Measurements from ENCODE around the gene CYP2A7.
"Not testable (repeated sequence)": the region's sequence is repeated elsewhere in the genome, so short reads cannot be mapped to it uniquely, and the experiment has no call there.

The CYP2A7 gene

DNA sequence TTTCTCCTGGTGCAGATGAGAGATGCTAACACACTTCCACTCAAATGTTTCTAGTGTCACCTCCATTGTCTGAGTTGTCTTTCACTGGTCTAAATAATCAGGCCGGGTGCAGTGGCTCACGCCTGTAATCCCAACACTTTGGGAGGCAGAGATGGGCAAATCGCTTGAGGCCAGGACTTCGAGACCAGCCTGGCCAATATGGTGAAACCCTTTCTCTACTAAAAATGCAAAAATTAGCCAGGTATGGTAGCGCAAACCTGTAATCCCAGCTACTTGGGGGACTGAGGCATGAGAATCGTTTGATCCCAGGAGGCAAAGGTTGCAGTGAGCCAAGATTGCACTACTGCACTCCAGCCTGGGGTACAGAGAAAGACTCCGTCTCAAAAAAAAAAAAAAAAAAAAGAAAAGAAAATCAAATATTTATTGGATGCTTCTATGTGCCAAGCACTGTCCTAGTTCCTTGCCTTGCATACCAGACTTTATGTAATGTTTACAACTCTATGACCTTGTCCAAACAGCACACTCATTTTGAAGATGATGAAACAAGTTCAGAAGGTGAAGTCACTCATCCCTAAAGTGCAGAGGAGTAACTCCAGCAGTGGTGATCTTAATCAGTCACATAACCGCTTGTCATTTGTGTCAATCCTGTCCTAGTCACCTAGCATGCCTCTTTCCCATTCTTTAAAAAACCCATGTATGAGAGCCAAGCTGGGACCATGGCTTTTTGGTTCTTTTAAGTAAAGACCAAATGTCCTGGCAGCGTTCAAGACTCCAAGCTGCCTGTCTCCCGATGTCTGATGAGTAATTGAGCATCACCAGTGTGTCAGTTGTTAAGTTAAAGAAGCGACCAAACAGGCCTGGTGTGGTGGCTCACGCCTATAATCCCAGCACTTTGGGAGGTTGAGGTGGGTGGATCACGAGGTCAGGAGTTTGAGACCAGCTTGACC lies 15.1 kb upstream of the CYP2A7 start:
- DNase-seq: not testable (repeated sequence)

GRCh38 chr19:40896418-40896796 lies 14.4 kb upstream of the CYP2A7 start:
- no peak for DNase-seq

DNA sequence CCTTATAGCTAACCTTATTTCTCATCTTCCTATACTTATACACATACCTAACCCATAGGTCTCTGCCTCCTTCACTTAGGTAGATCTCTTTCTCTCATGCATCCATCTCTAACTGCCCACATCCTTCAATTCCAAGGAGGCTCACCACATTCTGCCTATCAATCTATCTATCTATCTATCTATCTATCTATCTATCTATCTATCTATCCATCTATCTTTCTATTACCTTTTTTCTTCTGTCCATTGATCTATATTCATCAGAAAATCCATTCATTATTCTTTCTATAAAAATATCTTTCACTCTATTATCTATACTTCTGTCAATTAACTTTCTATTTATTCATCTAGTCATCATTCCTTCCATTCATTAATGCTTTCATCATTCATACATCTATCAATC lies 11.1 kb upstream of the CYP2A7 start:
- DNase-seq: no peak

DNA sequence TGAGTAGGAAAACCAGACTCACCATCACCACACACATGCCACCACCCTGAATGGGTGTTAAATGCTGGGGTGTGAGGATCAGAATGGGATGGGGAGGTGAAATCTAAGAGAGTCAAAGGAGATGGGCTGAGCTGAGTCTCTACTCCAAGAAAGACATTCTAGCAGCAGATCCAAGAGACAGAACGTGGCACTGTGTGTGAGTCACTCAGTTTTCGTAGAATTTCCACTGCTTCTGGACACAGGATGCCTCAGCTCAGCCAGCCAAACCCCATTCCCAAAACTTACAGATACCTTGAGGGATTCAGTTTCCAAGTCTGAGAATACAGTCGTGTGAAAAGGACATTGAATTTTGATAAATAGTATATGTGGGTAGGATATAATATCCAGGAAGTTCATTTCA lies 7.3 kb upstream of the CYP2A7 start:
- DNase-seq: no peak

DNA sequence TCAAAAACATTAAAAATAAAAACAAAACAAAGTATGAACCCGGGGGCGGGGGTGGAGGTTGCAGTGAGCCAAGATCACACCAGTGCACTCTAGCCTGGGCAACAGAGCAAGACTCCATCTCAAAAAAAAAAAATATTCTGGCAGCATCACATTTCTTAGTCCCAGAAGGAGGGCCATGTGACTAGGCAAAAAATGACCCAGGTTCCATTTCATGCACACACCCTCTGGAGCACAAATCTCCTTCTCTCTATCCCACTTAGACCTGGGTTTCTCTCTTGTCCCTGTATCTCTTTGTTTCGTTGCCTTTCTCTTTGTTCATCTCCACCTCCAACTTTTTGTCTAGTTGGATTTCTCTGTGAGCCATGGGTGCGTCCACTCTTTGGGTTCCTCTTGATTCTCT lies 6.2 kb upstream of the CYP2A7 start:
- DNase-seq: no peak

GRCh38 chr19:40884187-40884931 lies 2.3 kb upstream of the CYP2A7 start:
- DNase-seq: not testable (repeated sequence)

GRCh38 chr19:40879349-40879748 lies 2.7 kb downstream of the CYP2A7 start:
- not testable (repeated sequence) for DNase-seq

GRCh38 chr19:40875526-40875951 lies 6.5 kb downstream of the CYP2A7 start:
- DNase-seq: not testable (repeated sequence)

DNA sequence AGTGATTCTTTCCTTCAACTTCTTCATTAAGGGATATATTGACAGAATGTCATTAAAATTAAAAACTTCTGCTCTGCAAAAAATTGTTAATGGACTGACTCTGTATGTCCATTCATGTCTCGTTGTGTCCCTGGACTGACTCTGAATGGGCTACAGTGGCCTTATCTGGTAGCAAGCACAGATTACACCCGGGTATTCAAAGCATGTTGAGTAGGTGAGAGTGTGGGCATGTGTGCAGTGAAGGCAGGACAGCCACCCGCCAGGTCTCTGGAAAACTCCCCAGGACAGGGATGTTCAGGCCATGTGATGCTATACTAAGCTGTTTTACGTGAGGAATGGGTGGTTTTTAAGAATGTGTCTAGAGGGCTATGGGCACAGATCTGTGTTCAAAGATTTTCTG lies 7.2 kb downstream of the CYP2A7 start:
- not testable (repeated sequence) for DNase-seq

DNA sequence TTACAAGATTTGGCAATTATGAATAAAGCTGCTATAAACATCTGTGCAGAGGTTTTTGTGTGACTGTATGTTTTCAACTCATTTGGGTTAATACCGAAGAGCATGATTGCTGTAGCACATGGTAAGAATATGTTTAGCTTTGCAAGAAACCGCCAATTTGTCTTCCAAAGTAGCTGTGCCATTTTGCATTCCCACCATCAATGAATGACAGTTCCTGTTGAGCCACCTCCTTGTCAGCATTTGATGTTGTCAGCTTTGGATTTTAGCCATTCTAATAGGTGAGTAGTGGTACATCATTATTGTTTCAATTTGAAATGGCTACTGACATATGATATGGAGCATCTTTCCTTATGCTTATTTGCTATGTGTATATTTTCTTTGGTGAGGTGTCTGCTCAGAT lies 8.2 kb downstream of the CYP2A7 start:
- DNase-seq: not testable (repeated sequence)

GRCh38 chr19:40872209-40872608 lies 9.8 kb downstream of the CYP2A7 start:
- DNase-seq: no peak

DNA sequence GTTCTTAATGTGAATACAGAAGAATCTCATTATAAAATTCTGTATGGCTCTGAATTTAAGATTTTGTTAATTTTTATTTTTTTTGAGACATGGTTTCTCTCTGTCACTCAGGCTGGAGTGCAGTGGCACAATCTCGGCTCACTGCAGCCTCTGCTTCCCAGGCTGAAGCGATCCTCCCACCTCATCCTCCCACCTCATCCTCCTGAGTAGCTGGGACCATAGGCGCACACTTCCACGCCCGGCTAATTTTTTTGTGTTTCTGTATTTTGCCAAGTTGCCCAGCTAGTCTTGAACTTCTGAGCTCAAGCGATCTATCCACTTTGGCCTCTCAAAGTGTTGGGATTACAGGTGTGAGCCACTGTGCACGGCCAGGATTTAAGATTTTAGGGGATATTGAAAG lies 14.3 kb downstream of the CYP2A7 start:
- DNase-seq: no peak

DNA sequence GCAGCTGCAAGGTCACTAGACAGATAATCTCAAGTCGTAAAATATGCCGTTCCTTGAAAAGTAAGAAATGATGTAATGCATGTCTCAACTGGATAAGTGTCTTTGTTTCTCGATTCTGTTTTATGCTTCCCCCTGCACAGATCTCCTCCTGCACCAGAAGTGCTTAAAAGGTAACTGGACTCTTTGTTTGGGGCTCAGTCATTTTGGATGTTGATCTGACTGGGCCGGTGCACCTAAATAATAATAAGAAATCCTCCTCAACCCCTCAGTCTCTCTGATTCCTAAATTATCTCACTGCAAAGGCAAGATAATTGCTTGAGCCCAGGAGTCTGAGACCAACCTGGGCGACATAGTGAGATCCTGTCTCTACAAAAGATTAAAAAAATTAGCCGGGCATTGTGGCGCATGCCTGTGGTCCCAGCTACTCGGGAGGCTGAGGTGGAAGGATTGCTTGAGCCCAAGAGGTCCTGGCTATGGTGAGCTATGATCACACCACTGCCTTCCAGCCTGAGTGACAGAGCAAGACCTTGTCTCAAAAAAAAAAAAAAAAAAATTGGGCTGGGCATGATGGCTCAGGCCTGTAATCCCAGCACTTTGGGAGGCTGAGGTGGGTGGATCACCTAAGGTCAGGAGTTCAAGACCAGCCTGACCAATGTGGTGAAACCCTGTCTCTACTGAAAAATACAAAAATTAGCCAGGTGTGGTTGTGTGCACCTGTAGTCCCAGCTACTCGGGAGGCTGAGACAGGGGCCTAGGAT lies 17.1 kb downstream of the CYP2A7 start:
- not testable (repeated sequence) for DNase-seq

DNA sequence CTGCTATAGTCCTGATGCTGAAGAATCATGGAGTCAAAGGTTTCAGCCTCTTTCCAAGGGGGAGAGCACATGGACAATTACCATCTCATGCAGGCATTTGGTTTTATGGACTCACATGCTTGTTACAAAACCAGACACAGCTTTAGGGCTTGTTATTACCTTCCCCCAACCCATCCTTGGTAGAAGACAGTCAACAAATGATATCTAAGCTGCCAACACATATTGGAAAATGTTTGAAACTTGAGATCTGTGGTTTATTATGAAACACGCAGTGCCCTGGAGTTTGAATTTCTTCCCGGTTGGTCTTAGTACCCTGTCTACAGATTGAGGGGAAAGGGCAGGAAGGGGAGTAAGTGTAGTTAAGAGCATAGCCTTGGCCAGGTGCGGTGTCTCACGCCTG lies 19.2 kb downstream of the CYP2A7 start:
- no peak for DNase-seq

DNA sequence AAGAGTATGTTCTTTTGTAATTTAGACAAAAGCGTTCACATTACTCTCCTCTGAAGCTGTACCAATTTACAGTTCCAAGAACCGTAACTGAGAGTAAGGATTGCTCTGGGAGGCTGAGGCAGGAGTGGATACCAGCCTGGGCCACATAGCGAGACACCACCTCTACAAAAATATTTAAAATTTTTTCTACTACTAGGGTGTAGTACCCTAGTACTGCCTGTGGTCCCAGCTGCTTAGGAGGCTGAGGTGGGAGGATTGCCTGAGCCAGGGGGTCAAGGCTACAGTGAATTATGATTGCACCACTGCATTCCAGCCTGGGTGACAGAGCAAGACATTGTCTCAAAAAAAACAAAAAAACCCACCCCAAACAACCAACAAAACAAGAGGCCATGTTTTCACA lies 19.7 kb downstream of the CYP2A7 start:
- DNase-seq: no peak

DNA sequence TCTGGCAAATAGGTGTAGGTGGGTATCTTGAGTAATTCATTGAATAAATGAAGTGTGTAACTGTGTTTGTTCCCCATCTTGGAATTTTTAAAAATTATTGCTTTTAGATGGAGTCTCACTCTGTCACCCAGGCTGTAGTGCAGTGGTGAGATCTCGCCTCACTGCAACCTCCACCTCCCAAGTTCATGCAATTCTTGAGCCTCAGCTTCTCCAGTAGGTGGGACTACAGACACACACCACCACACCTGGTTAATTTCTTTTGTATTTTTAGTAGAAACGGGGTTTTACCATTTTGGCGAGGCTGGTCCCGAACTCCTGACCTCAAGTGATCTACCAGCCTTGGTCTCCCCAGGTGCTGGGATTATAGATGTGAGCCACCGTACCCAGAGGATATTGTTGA lies 23.9 kb downstream of the CYP2A7 start:
- DNase-seq: no peak

DNA sequence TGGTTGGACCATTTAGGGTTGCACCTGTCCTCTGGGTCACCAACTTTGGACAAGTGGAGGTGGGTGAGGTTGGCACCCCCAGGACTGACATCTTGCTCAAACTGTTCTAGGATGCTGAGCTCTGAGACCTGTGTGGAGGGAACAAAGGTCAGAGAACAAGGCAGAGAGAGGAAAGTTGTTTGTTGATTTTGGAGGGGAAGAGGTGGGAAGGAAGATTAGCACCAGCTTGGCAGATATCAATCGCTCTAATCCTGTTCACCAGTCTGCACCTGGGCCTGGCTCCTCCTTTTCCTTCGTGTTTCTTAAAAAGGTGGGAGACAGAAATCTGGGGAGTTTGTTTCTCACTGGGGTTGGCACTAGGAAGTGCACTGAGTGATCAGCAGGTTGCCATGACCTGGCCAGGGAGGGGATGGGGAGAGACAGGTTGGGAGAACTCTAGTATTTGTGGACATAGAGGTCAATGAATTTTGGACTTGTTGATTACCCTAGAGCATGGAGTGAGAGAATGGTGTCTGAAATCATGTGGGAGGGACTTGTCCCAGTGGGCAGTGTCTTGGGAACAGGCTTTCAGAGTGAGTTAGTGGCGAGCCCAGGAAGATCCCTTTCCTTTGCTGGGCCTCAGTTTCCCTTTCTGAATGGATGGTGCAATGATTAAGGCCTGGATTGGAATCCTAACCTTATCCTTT lies 29.4 kb downstream of the CYP2A7 start:
- DNase-seq: not testable (repeated sequence)

- not testable (repeated sequence) for DNase-seq
These were observed 31.8 kb downstream of the CYP2A7 start, which contains the start of gene CYP2A6 for GRCh38 chr19:40850277-40850676. Gene CYP2A6, minus strand, starts transcription at chr19:40850447. Its CDS starts 21 bp downstream, at chr19:40850426.

GRCh38 chr19:40846722-40847121 lies 35.3 kb downstream of the CYP2A7 start:
- not testable (repeated sequence) for DNase-seq

DNA sequence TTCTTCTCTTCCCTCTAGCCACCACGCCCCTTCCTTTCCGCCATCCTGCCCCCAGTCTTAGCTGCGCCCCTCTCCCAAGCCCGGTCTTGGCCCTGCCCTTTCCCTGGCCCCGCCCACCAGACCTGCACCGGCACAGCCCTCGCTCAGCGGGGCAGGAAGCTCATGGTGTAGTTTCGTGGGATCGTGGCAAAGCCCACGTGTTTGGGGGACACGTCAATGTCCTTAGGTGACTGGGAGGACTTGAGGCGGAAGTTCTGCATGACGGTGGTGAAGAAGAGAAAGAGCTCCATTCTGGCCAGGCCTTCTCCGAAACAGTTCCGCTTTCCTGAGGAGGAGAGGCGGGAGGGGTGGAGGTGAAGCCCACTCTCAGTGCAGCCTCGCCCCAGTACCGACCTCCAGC lies 38.4 kb downstream of the CYP2A7 start:
- not testable (repeated sequence) for DNase-seq

DNA sequence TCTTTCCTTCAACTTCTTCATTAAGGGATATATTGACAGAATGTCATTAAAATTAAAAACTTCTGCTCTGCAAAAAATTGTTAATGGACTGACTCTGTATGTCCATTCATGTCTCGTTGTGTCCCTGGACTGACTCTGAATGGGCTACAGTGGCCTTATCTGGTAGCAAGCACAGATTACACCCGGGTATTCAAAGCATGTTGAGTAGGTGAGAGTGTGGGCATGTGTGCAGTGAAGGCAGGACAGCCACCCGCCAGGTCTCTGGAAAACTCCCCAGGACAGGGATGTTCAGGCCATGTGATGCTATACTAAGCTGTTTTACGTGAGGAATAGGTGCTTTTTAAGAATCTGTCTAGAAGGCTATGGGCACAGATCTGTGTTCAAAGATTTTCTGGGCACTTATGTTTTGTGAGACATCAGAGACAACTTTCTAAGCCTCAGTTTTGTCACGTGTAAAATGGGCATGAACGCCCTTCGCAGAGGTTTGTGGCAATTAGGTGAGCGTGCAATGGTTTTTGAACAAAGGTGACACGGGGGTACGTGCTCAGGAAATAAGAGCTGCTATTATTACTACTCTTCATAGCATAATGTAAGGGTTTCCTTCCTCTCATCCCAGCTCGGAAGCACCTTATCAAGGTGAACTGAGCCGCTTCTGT lies 38.9 kb downstream of the CYP2A7 start:
- DNase-seq: not testable (repeated sequence)

DNA sequence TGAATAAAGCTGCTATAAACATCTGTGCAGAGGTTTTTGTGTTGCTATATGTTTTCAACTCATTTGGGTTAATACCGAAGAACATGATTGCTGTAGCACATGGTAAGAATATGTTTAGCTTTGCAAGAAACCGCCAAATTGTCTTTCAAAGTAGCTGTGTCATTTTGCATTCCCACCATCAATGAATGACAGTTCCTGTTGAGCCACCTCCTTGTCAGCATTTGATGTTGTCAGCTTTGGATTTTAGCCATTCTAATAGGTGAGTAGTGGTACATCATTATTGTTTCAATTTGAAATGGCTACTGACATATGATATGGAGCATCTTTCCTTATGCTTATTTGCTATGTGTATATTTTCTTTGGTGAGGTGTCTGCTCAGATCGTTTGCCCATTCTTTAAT lies 40.0 kb downstream of the CYP2A7 start:
- DNase-seq: not testable (repeated sequence)

Data from NCI-H526 treated with DMSO at 0.1 percent for 48 hours (cell line).